ENCODE data around the gene PBX1.

PBX1 gene

DNA sequence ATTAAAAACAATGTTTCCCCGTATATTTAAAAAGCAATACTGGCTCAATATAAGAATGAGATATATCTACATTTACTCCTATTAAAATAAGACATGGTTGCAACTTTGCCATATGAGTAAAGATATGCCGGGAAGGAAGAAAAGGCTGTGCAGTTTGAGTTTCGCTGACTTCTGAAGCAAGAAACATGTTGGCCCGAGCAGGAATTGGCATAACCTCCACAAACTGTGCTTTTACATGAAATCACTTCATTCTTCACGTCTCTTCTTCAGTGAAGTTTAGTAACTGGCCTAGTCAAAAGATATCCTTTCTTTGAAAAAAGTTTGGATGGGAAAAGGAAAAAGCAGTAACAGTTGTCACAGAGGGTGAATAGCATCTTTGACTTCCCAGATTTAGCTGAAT lies 342.0 kb downstream of the PBX1 start:
- no peak for DNase-seq

Measured in amniotic stem cell (primary cell).